Measurements from ENCODE around the gene OR52E5. TPM values are rescaled to one million over a fixed set of nuclear protein-coding genes. Genes with fewer than 3 reads are reported as not detected.

OR52E5 gene
- total RNA-seq, 1 donor from 2014 or later = not detected

GRCh38 chr11:5940748-5941147 is 47.7 kb downstream of the OR52E5 start:
- Histone ChIP-seq H3K79me2 (ENCODE audit: insufficient read depth, low read length) (no peaks in the 10 kb centered on the region), H3K4me3 (ENCODE audit: insufficient read depth, low read depth, low read length) (no peak overlapping the region), H3K9ac (ENCODE audit: low read length) (no peak overlapping the region), H3K36me3 (ENCODE audit: insufficient read depth, low read length) (no peaks in the 10 kb centered on the region), H2AFZ (ENCODE audit: low read depth, low read length) (no peak overlapping the region), H3K27me3 (ENCODE audit: insufficient read depth, low read length) (no peaks in the 10 kb centered on the region), H3K27ac (ENCODE audit: low read depth, low read length) (no peak overlapping the region), H3K4me2 (ENCODE audit: low read length) (no peak overlapping the region), H4K20me1 (ENCODE audit: insufficient read depth, low read length) (no peaks in the 10 kb centered on the region), H3K4me1 (ENCODE audit: insufficient read depth, low read length) (no peaks in the 10 kb centered on the region), H3K9me3 (ENCODE audit: insufficient read depth, low read depth, low read length) (peaks cover 4% of the 10 kb centered on the region)
- Mint-ChIP-seq H3K4me3 (ENCODE audit: unreplicated experiment) (no peak overlapping the region), H3K27ac (ENCODE audit: unreplicated experiment) (no peak overlapping the region), H3K27me3 (ENCODE audit: low read depth, unreplicated experiment) (no peaks in the 10 kb centered on the region), H3K36me3 (ENCODE audit: low read depth, unreplicated experiment) (no peaks in the 10 kb centered on the region), H3K9me3 (ENCODE audit: unreplicated experiment) (peaks cover 2% of the 10 kb centered on the region), H3K4me1 (ENCODE audit: low read depth, unreplicated experiment) (no peaks in the 10 kb centered on the region)
- FAIRE-seq (no peak), DNase-seq (ENCODE audit: low read depth) (no peak)
- TF ChIP-seq EZH2 (IDR thresholded peaks at IDR 0.05; ENCODE audit: insufficient read depth, low read length) = no peak

- no peak within 1 kb of the TSS for H3K27ac Mint-ChIP-seq (ENCODE audit: unreplicated experiment)
- Histone ChIP-seq H3K9ac (ENCODE audit: low read length) (no peak within 1 kb of the TSS), H3K4me3 (ENCODE audit: insufficient read depth, low read depth, low read length) (no peak within 1 kb of the TSS), H3K9me3 (ENCODE audit: insufficient read depth, low read depth, low read length) (peaks cover 4% of the 10 kb centered on the region), H3K27me3 (ENCODE audit: insufficient read depth, low read length) (no peaks in the 10 kb centered on the region), H3K27ac (ENCODE audit: low read depth, low read length) (no peak within 1 kb of the TSS), H3K36me3 (ENCODE audit: insufficient read depth, low read length) (no peaks in the 10 kb centered on the region), H3K79me2 (ENCODE audit: insufficient read depth, low read length) (no peaks in the 10 kb centered on the region), H2AFZ (ENCODE audit: low read depth, low read length) (no peak within 1 kb of the TSS), H3K4me1 (ENCODE audit: insufficient read depth, low read length) (no peaks in the 10 kb centered on the region), H3K4me2 (ENCODE audit: low read length) (no peak within 1 kb of the TSS), H4K20me1 (ENCODE audit: insufficient read depth, low read length) (no peaks in the 10 kb centered on the region)
- no peaks in the 10 kb centered on the region for H3K36me3 Mint-ChIP-seq (ENCODE audit: low read depth, unreplicated experiment)
- no peaks in the 10 kb centered on the region for H3K4me1 Mint-ChIP-seq (ENCODE audit: low read depth, unreplicated experiment)
- H3K27me3 Mint-ChIP-seq (ENCODE audit: low read depth, unreplicated experiment) = no peaks in the 10 kb centered on the region
- FAIRE-seq = no peak
- no peak within 1 kb of the TSS for H3K4me3 Mint-ChIP-seq (ENCODE audit: unreplicated experiment)
- no peak for DNase-seq (ENCODE audit: low read depth)
- H3K9me3 Mint-ChIP-seq (ENCODE audit: unreplicated experiment) = no peaks in the 10 kb centered on the region
- TF ChIP-seq CTCF (IDR thresholded peaks at IDR 0.05; ENCODE audit: insufficient read depth, low read depth, low read length) (no peak), EZH2 (IDR thresholded peaks at IDR 0.05; ENCODE audit: insufficient read depth, low read length) (no peak)
These were observed 48.9 kb downstream of the OR52E5 start, which contains the start of gene OR56A3 for GRCh38 chr11:5941951-5942350. Gene OR56A3, plus strand, starts transcription at chr11:5942251. Its CDS starts 5,096 bp downstream, at chr11:5947347.

Other genes with a start within 250 kb of the OR52E5 start
- gene TRIM5, start 208.1 kb upstream of the OR52E5 start, total RNA-seq = 45.3 and 55.6 TPM in 2 replicates
- gene TRIM22, start 203.4 kb upstream of the OR52E5 start, total RNA-seq = 167 and 205 TPM in 2 replicates
- not detected in 2 replicates for gene OR56B1, start 156.8 kb upstream of the OR52E5 start, total RNA-seq
- gene OR52N4, start 139.0 kb upstream of the OR52E5 start, total RNA-seq = not detected in 2 replicates
- gene OR52N5, start 109.9 kb upstream of the OR52E5 start, total RNA-seq = not detected in 2 replicates
- gene OR52N1, start 101.9 kb upstream of the OR52E5 start, total RNA-seq = not detected in 2 replicates
- not detected in 2 replicates for gene OR52N2, start 84.3 kb upstream of the OR52E5 start, total RNA-seq
- not detected in 2 replicates for gene OR52E6, start 51.3 kb upstream of the OR52E5 start, total RNA-seq
- gene OR52E8, start 35.5 kb upstream of the OR52E5 start, total RNA-seq = not detected in 2 replicates
- gene OR52E4, start 12.6 kb upstream of the OR52E5 start, total RNA-seq = not detected in 2 replicates
- not detected in 2 replicates for gene OR56A3, start 49.0 kb downstream of the OR52E5 start, total RNA-seq
- not detected in 2 replicates for gene OR56A5, start 75.3 kb downstream of the OR52E5 start, total RNA-seq
- gene OR52L1, start 93.8 kb downstream of the OR52E5 start, total RNA-seq = not detected in 2 replicates
- gene OR56A4, start 113.7 kb downstream of the OR52E5 start, total RNA-seq = not detected in 2 replicates
- not detected in 2 replicates for gene OR56A1, start 137.6 kb downstream of the OR52E5 start, total RNA-seq
- not detected in 2 replicates for gene OR56B4, start 214.5 kb downstream of the OR52E5 start, total RNA-seq

All from astrocyte (in vitro differentiated cells and primary cell).